ENCODE results near the gene METTL6.

DNA sequence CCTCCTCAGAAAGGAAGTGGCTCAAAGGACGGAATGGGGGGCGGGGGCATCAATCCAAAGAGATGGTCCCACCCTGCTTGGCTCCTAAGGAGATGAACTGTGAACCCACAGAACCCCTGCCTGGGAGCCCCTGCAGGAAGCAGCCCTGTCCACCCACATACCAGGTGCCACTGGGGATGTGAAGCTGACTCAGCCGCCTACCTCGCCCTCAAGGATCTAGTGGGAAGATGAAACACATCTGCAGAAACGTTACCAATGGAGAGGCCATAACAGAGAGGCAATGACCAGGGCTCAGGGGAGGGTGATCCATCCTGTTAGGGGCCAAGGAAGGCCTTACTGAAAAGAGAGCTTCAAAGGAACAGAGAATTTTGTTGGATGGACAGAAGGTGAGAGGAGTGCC is 35.1 kb upstream of the METTL6 start:
- TF ChIP-seq, protein P1, sequence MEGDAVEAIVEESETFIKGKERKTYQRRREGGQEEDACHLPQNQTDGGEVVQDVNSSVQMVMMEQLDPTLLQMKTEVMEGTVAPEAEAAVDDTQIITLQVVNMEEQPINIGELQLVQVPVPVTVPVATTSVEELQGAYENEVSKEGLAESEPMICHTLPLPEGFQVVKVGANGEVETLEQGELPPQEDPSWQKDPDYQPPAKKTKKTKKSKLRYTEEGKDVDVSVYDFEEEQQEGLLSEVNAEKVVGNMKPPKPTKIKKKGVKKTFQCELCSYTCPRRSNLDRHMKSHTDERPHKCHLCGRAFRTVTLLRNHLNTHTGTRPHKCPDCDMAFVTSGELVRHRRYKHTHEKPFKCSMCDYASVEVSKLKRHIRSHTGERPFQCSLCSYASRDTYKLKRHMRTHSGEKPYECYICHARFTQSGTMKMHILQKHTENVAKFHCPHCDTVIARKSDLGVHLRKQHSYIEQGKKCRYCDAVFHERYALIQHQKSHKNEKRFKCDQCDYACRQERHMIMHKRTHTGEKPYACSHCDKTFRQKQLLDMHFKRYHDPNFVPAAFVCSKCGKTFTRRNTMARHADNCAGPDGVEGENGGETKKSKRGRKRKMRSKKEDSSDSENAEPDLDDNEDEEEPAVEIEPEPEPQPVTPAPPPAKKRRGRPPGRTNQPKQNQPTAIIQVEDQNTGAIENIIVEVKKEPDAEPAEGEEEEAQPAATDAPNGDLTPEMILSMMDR (IDR thresholded peaks at IDR 0.05) = no peak
- TF ChIP-seq EP300 (IDR thresholded peaks at IDR 0.05; ENCODE audit: borderline replicate concordance in 1 of 2, low read depth in 1 of 2, low read length in 1 of 2) = no peak
- no peak for TF ChIP-seq TEAD4 (IDR thresholded peaks at IDR 0.05; ENCODE audit: borderline replicate concordance, insufficient read depth)
- TF ChIP-seq POLR2AphosphoS5 (IDR thresholded peaks at IDR 0.05; ENCODE audit: low read depth, low read length) = no peak
- TF ChIP-seq, protein P2, sequence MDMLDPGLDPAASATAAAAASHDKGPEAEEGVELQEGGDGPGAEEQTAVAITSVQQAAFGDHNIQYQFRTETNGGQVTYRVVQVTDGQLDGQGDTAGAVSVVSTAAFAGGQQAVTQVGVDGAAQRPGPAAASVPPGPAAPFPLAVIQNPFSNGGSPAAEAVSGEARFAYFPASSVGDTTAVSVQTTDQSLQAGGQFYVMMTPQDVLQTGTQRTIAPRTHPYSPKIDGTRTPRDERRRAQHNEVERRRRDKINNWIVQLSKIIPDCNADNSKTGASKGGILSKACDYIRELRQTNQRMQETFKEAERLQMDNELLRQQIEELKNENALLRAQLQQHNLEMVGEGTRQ (IDR thresholded peaks at IDR 0.05; ENCODE audit: borderline replicate concordance, low read depth, low read length) = no peak
- no peak for TF ChIP-seq JUND (IDR thresholded peaks at IDR 0.05)
- TF ChIP-seq SMC3 (IDR thresholded peaks at IDR 0.05; ENCODE audit: low read depth, low read length) = no peak
- no peak for TF ChIP-seq FOXJ3 (CRISPR knock-in tag; IDR thresholded peaks at IDR 0.05)

Measured in SK-N-SH (cell line).